ENCODE measurements around the gene SPO11. TPM values are rescaled to one million over a fixed set of nuclear protein-coding genes. Genes with fewer than 3 reads are reported as not detected.

Gene SPO11
- total RNA-seq, 2 donors from 2014 or later, result not detected

- intact Hi-C loops (cut with DNase I), result no loop called here
- no peak for DNase-seq (ENCODE audit: low spot score)
Observed at GRCh38 chr20:57364451-57364850, 34.8 kb downstream of the SPO11 start.

GRCh38 chr20:57369596-57369995 is 40.0 kb downstream of the SPO11 start:
- DNase-seq (ENCODE audit: low spot score), result no peak
- intact Hi-C loops (cut with DNase I), result no loop called here

- intact Hi-C loops (cut with DNase I), result loop anchor here in 1 of 2 donors (10.0 kb wide), 1 partner anchor 834 kb away; no protein-coding TSS in a partner anchor
Observed at GRCh38 chr20:57370316-57370715, 40.7 kb downstream of the SPO11 start.

GRCh38 chr20:57371363-57371762 is 41.8 kb downstream of the SPO11 start:
- intact Hi-C loops (cut with DNase I), result loop anchor here in 1 of 2 donors (10.0 kb wide), 1 partner anchor 833 kb away; no protein-coding TSS in a partner anchor
- DNase-seq (ENCODE audit: low spot score), result no peak

More at GRCh38 chr20:57370316-57370715, 40.7 kb downstream of the SPO11 start:
- DNase-seq (ENCODE audit: low spot score), result no peak

GRCh38 chr20:57372157-57372556 is 42.6 kb downstream of the SPO11 start:
- intact Hi-C loops (cut with DNase I), result loop anchor here in 1 of 2 donors (10.0 kb wide), 1 partner anchor 833 kb away; no protein-coding TSS in a partner anchor
- DNase-seq (ENCODE audit: low spot score), result no peak

GRCh38 chr20:57372581-57373350 is 43.2 kb downstream of the SPO11 start:
- intact Hi-C loops (cut with DNase I), result loop anchor here in 1 of 2 donors (10.0 kb wide), 1 partner anchor 832 kb away; no protein-coding TSS in a partner anchor
- peak; percentile 78 for DNase-seq (ENCODE audit: low spot score)

GRCh38 chr20:57374343-57374930 is 44.8 kb downstream of the SPO11 start:
- intact Hi-C loops (cut with DNase I), result loop anchor here in 1 of 2 donors (10.0 kb wide), 1 partner anchor 830 kb away; no protein-coding TSS in a partner anchor
- DNase-seq (ENCODE audit: low spot score), result no peak

- peak; percentile 86 for DNase-seq (ENCODE audit: low spot score)
- intact Hi-C loops (cut with DNase I), result loop anchor here in 1 of 2 donors (10.0 kb wide), 1 partner anchor 830 kb away; no protein-coding TSS in a partner anchor
Observed at GRCh38 chr20:57374931-57375651, 45.5 kb downstream of the SPO11 start.

- peak; percentile 68 for DNase-seq (ENCODE audit: low spot score)
- intact Hi-C loops (cut with DNase I), result loop anchor here in 1 of 2 donors (10.0 kb wide), 1 partner anchor 829 kb away; no protein-coding TSS in a partner anchor
Observed at GRCh38 chr20:57375652-57376230, 46.1 kb downstream of the SPO11 start.

GRCh38 chr20:57377350-57377749 is 47.7 kb downstream of the SPO11 start:
- intact Hi-C loops (cut with DNase I), result loop anchor here in 1 of 2 donors (10.0 kb wide), 1 partner anchor 827 kb away; no protein-coding TSS in a partner anchor
- peak; percentile 62 for DNase-seq (ENCODE audit: low spot score)

- intact Hi-C loops (cut with DNase I), result loop anchor here in 1 of 2 donors (10.0 kb wide), 1 partner anchor 827 kb away; no protein-coding TSS in a partner anchor
- DNase-seq (ENCODE audit: low spot score), result no peak
Observed at GRCh38 chr20:57378107-57378506, 48.5 kb downstream of the SPO11 start.

- intact Hi-C loops (cut with DNase I), result loop anchor here in 1 of 2 donors (10.0 kb wide), 1 partner anchor 826 kb away; no protein-coding TSS in a partner anchor
- DNase-seq (ENCODE audit: low spot score), result no peak
Observed at GRCh38 chr20:57378646-57379262, 49.2 kb downstream of the SPO11 start.

- intact Hi-C loops (cut with DNase I), result loop anchor here in 1 of 2 donors (10.0 kb wide), 1 partner anchor 826 kb away; no protein-coding TSS in a partner anchor
Observed at GRCh38 chr20:57379263-57379647, 49.7 kb downstream of the SPO11 start.

GRCh38 chr20:57380081-57380750 is 50.6 kb downstream of the SPO11 start:
- intact Hi-C loops (cut with DNase I), result loop anchor here (5.0 to 10.0 kb wide), 3 partner anchors 117 to 215 kb away; no protein-coding TSS in a partner anchor
- peak; percentile 48 for DNase-seq (ENCODE audit: low spot score)

More at GRCh38 chr20:57379263-57379647, 49.7 kb downstream of the SPO11 start:
- DNase-seq (ENCODE audit: low spot score), result no peak

- intact Hi-C loops (cut with DNase I), result loop anchor here (5.0 to 10.0 kb wide), 3 partner anchors 115 to 213 kb away; no protein-coding TSS in a partner anchor
Observed at GRCh38 chr20:57381596-57382503, 52.2 kb downstream of the SPO11 start.

GRCh38 chr20:57382516-57382915 is 52.9 kb downstream of the SPO11 start:
- intact Hi-C loops (cut with DNase I), result loop anchor here (5.0 to 10.0 kb wide), 3 partner anchors 115 to 212 kb away; no protein-coding TSS in a partner anchor
- no peak for DNase-seq (ENCODE audit: low spot score)

More at GRCh38 chr20:57381596-57382503, 52.2 kb downstream of the SPO11 start:
- DNase-seq (ENCODE audit: low spot score), result peak; percentile 95

All from posterior vena cava (tissue), 2 donors.